SK-N-SH (cell line): Measurements from ENCODE around the gene GGA3. TPM values are rescaled to one million over a fixed set of nuclear protein-coding genes. Genes with fewer than 3 reads are reported as not detected.
A peak's percentile ranks its signal among the peaks of the same experiment; 100 is the strongest.

ENCODE experiments used
- CTCF ChIA-PET: fragments of 300-600, 350-600 bp; formaldehyde crosslinking; extraction: SDS; loops from one replicate; lab custom pipeline; 2021; lab: Yijun Ruan, JAX
- POLR2A ChIA-PET: fragments of 350-600 bp; sonication (Branson Sonifier 250); formaldehyde crosslinking; extraction: SDS; loops from one replicate; lab custom pipeline; 2020; ENCODE audit warnings: antibody characterized with exemption, inconsistent platforms; lab: Yijun Ruan, JAX
- DNase-seq: peaks from one replicate; pipeline ENCODE4 v3.0.0; 2012
- H2AFZ ChIP-seq: fragments of 200-600 bp; sonication (generic); 2 replicates; pipeline ENCODE4 v1.8.1; 2016; ENCODE audit warnings: antibody characterized with exemption, mild to moderate bottlenecking, low read depth
- H3F3A ChIP-seq: fragments of 200-600 bp; sonication (generic); replicated peaks from 2 replicates; pipeline ENCODE3; 2016; ENCODE audit warnings: antibody characterized with exemption, mild to moderate bottlenecking; ENCODE audit not compliant: insufficient read depth
- H3K27ac ChIP-seq, 2 experiments: fragments of 200-500 bp in 1 of 2; fragments of 200-600 bp in 1 of 2; sonication (Bioruptor generic) in 1 of 2; sonication (generic), shearing (Covaris generic) in 1 of 2; 2 replicates each; pipeline versions ENCODE4 v1.5.1 to v1.6.1; 2014 to 2016; ENCODE audit warnings: low read depth in 2 of 2, inconsistent platforms in 1 of 2, low read length in 1 of 2, mild to moderate bottlenecking in 1 of 2, mixed read lengths in 1 of 2
- H3K27me3 ChIP-seq: fragments of 200-600 bp; sonication (generic), shearing (Covaris generic); 2 replicates; pipeline ENCODE4 v1.6.1; 2016; ENCODE audit warnings: mixed run types; ENCODE audit not compliant: insufficient read depth
- H3K36me3 ChIP-seq, 2 experiments: fragments of 200-500 bp in 1 of 2; fragments of 200-600 bp in 1 of 2; sonication (Bioruptor generic) in 1 of 2; sonication (generic) in 1 of 2; replicated peaks in 1 of 2; 2 replicates each; pipeline versions ENCODE3 to v1.5.1; 2014 to 2016; ENCODE audit warnings: low read length in 1 of 2, mild to moderate bottlenecking in 1 of 2; ENCODE audit not compliant: insufficient read depth in 2 of 2, control insufficient read depth in 1 of 2
- H3K4me1 ChIP-seq, 2 experiments: fragments of 200-500 bp in 1 of 2; fragments of 200-600 bp in 1 of 2; sonication (Bioruptor generic) in 1 of 2; sonication (generic), shearing (Covaris generic) in 1 of 2; 2 replicates each; pipeline versions ENCODE4 v1.5.1 to v1.6.1; 2014 to 2016; ENCODE audit warnings: low read depth in 1 of 2, low read length in 1 of 2, mixed run types in 1 of 2; ENCODE audit not compliant: insufficient read depth in 2 of 2, control insufficient read depth in 1 of 2
- H3K4me2 ChIP-seq: fragments of 200-600 bp; sonication (generic), shearing (Covaris generic); 2 replicates; pipeline ENCODE4 v1.6.1; 2017; ENCODE audit warnings: mixed run types
- H3K4me3 ChIP-seq, 2 experiments: fragments of 200-500 bp in 1 of 2; fragments of 200-600 bp in 1 of 2; sonication (Bioruptor generic) in 1 of 2; sonication (generic), shearing (Covaris generic) in 1 of 2; 2 replicates each; pipeline versions ENCODE4 v1.5.1 to v1.8.1; 2014 to 2016; ENCODE audit warnings: low read depth in 2 of 2, inconsistent platforms in 1 of 2, low read length in 1 of 2, mild to moderate bottlenecking in 1 of 2, mixed read lengths in 1 of 2, moderate library complexity in 1 of 2
- H3K79me2 ChIP-seq: fragments of 200-600 bp; sonication (generic); 2 replicates; pipeline ENCODE4 v1.8.1; 2017; ENCODE audit warnings: mild to moderate bottlenecking; ENCODE audit not compliant: insufficient read depth
- H3K9ac ChIP-seq: fragments of 200-600 bp; sonication (generic); 2 replicates; pipeline ENCODE4 v1.6.1; 2017; ENCODE audit warnings: mixed run types
- H3K9me2 ChIP-seq: fragments of 200-600 bp; sonication (generic); 2 replicates; pipeline ENCODE4 v1.6.1; 2017; ENCODE audit warnings: mixed run types
- H3K9me3 ChIP-seq: fragments of 200-600 bp; sonication (generic); 2 replicates; pipeline ENCODE4 v1.6.1; 2017; ENCODE audit warnings: mixed run types, mild to moderate bottlenecking, moderate library complexity
- H4K20me1 ChIP-seq: fragments of 200-600 bp; sonication (generic); 2 replicates; pipeline ENCODE4 v1.6.1; 2017; ENCODE audit warnings: mild to moderate bottlenecking, mixed run types; ENCODE audit not compliant: insufficient read depth
- ELF1 ChIP-seq: IDR thresholded peaks from 2 replicates; pipeline ENCODE4 v1.4.0; 2012
- EZH2phosphoT487 ChIP-seq: fragments of 200-600 bp; sonication (generic); IDR thresholded peaks from 2 replicates; pipeline ENCODE4 v1.6.1; 2017; ENCODE audit warnings: low read depth, mixed run types, mild to moderate bottlenecking, antibody characterized with exemption, moderate library complexity, borderline replicate concordance
- FOSL2 ChIP-seq: IDR thresholded peaks from 2 replicates; pipeline ENCODE4 v1.4.0; 2012; ENCODE audit warnings: low read depth, mild to moderate bottlenecking, moderate library complexity, borderline replicate concordance
- FOXJ3 ChIP-seq: sonication (generic); formaldehyde crosslinking; IDR thresholded peaks from 2 replicates; pipeline ENCODE4 v1.5.1; 2020; ENCODE audit warnings: mild to moderate bottlenecking, missing genetic modification reagents
- FOXM1 ChIP-seq: IDR thresholded peaks from 2 replicates; pipeline ENCODE4 v1.4.0; 2012; ENCODE audit warnings: low read depth, mild to moderate bottlenecking
- GABPA ChIP-seq: IDR thresholded peaks from 2 replicates; pipeline ENCODE4 v1.4.0; 2012; ENCODE audit warnings: low read depth, mild to moderate bottlenecking
- POLR2AphosphoS5 ChIP-seq: IDR thresholded peaks from 2 replicates; pipeline ENCODE4 v1.6.1; 2012; ENCODE audit warnings: low read depth, low read length
- RAD21 ChIP-seq: IDR thresholded peaks from 2 replicates; pipeline ENCODE4 v1.6.1; 2012; ENCODE audit warnings: mild to moderate bottlenecking, low read length
- RFX5 ChIP-seq: IDR thresholded peaks from 2 replicates; pipeline ENCODE4 v1.6.1; 2012; ENCODE audit warnings: mild to moderate bottlenecking, improper control_type of control experiment, low read length
- SMC3 ChIP-seq: IDR thresholded peaks from 2 replicates; pipeline ENCODE4 v1.6.1; 2012; ENCODE audit warnings: low read depth, low read length, improper control_type of control experiment
- TAF1 ChIP-seq: IDR thresholded peaks from 2 replicates; pipeline ENCODE4 v1.6.1; 2012; ENCODE audit warnings: low read depth, mild to moderate bottlenecking, low read length, moderate library complexity, borderline replicate concordance
- WGBS: methylation state at CpG from one replicate; pipeline ENCODE4 v1.1.6; 2017; ENCODE audit warnings: low lambda C conversion rate; 5-methylcytosine and 5-hydroxymethylcytosine counted together
- polyA plus RNA-seq, 3 experiments: library from polyadenylated mRNA; depleted of rRNA; stranded (reverse); fragments of >200 nt; gene quantifications; 2 replicates each; pipeline ENCODE4 v1.2.3, GENCODE V29; 2012
- TF ChIP-seq, protein P1 (sequence below): IDR thresholded peaks from 2 replicates; pipeline ENCODE4 v1.4.0; 2012; ENCODE audit warnings: low read depth, borderline replicate concordance
- TF ChIP-seq, protein P2 (sequence below): fragments of 200-600 bp; sonication (generic); IDR thresholded peaks from 2 replicates; pipeline ENCODE4 v1.6.1; 2017; ENCODE audit warnings: antibody characterized with exemption, mild to moderate bottlenecking, moderate library complexity
- TF ChIP-seq, protein P3 (sequence below): IDR thresholded peaks from 2 replicates; pipeline ENCODE4 v1.6.1; 2012; ENCODE audit warnings: mild to moderate bottlenecking, low read depth, low read length, moderate library complexity

The GGA3 gene
- polyA plus RNA-seq, 1 of the 3 experiments (the other 2 are of a cell fraction) = 42.5 TPM

DNA sequence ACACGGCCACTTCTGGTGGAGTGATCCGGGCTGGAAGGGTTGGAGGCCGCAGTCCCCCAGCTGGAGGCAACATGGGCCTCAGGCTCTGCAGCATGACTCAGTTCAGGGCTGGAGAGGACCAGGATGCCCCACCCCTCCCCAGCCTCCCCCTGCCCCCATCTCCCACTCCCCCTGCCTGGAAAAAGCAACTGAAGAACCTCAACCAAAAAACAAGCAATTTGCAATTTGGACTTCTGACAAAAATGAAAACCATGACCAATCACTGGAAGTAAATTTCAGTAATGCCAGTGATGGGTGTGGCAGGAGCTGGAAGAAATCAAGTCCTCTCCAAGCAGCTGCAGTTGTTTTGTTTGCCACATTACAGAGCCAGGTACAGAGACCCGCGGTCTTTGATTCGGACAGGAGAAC, 16.3 kb upstream of the GGA3 start:
- peaks cover 5 to 19% of the 10 kb centered on the region in 2 experiments; a peak in 3 of 4 replicates for H3K4me1 ChIP-seq
- no peaks in the 10 kb centered on the region for H3K27me3 ChIP-seq
- POLR2A ChIA-PET = no interaction called here
- H4K20me1 ChIP-seq = no peaks in the 10 kb centered on the region
- no peak overlapping the region for H3K4me3 ChIP-seq
- H3K9me2 ChIP-seq = no peaks in the 10 kb centered on the region
- CTCF ChIA-PET = interaction anchor here (0.7 to 2.4 kb wide), 8 partner anchors 14 to 172 kb away, joined by 3 to 8 read pairs (median 4); no protein-coding TSS in a partner anchor
- TF ChIP-seq, protein P1, sequence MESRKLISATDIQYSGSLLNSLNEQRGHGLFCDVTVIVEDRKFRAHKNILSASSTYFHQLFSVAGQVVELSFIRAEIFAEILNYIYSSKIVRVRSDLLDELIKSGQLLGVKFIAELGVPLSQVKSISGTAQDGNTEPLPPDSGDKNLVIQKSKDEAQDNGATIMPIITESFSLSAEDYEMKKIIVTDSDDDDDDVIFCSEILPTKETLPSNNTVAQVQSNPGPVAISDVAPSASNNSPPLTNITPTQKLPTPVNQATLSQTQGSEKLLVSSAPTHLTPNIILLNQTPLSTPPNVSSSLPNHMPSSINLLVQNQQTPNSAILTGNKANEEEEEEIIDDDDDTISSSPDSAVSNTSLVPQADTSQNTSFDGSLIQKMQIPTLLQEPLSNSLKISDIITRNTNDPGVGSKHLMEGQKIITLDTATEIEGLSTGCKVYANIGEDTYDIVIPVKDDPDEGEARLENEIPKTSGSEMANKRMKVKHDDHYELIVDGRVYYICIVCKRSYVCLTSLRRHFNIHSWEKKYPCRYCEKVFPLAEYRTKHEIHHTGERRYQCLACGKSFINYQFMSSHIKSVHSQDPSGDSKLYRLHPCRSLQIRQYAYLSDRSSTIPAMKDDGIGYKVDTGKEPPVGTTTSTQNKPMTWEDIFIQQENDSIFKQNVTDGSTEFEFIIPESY = no peak
- TF ChIP-seq RFX5 (no peak), SMC3 (no peak), FOXM1 (no peak), RAD21 (no peak), FOSL2 (no peak), GABPA (no peak), EZH2phosphoT487 (no peak), TAF1 (no peak), POLR2AphosphoS5 (no peak), ELF1 (no peak), FOXJ3 (CRISPR knock-in tag) (no peak)
- TF ChIP-seq, protein P2, sequence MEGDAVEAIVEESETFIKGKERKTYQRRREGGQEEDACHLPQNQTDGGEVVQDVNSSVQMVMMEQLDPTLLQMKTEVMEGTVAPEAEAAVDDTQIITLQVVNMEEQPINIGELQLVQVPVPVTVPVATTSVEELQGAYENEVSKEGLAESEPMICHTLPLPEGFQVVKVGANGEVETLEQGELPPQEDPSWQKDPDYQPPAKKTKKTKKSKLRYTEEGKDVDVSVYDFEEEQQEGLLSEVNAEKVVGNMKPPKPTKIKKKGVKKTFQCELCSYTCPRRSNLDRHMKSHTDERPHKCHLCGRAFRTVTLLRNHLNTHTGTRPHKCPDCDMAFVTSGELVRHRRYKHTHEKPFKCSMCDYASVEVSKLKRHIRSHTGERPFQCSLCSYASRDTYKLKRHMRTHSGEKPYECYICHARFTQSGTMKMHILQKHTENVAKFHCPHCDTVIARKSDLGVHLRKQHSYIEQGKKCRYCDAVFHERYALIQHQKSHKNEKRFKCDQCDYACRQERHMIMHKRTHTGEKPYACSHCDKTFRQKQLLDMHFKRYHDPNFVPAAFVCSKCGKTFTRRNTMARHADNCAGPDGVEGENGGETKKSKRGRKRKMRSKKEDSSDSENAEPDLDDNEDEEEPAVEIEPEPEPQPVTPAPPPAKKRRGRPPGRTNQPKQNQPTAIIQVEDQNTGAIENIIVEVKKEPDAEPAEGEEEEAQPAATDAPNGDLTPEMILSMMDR = no peak
- TF ChIP-seq, protein P3, sequence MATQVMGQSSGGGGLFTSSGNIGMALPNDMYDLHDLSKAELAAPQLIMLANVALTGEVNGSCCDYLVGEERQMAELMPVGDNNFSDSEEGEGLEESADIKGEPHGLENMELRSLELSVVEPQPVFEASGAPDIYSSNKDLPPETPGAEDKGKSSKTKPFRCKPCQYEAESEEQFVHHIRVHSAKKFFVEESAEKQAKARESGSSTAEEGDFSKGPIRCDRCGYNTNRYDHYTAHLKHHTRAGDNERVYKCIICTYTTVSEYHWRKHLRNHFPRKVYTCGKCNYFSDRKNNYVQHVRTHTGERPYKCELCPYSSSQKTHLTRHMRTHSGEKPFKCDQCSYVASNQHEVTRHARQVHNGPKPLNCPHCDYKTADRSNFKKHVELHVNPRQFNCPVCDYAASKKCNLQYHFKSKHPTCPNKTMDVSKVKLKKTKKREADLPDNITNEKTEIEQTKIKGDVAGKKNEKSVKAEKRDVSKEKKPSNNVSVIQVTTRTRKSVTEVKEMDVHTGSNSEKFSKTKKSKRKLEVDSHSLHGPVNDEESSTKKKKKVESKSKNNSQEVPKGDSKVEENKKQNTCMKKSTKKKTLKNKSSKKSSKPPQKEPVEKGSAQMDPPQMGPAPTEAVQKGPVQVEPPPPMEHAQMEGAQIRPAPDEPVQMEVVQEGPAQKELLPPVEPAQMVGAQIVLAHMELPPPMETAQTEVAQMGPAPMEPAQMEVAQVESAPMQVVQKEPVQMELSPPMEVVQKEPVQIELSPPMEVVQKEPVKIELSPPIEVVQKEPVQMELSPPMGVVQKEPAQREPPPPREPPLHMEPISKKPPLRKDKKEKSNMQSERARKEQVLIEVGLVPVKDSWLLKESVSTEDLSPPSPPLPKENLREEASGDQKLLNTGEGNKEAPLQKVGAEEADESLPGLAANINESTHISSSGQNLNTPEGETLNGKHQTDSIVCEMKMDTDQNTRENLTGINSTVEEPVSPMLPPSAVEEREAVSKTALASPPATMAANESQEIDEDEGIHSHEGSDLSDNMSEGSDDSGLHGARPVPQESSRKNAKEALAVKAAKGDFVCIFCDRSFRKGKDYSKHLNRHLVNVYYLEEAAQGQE = no peak
- no peaks in the 10 kb centered on the region for H3K9me3 ChIP-seq
- H3K9ac ChIP-seq = no peak overlapping the region
- WGBS = 86% methylated on average over 6 of the region's 6 CpGs
- no peak overlapping the region for H2AFZ ChIP-seq
- H3K4me2 ChIP-seq = no peak overlapping the region
- no peak for DNase-seq
- H3K27ac ChIP-seq = peak overlapping the region in 1 of 2 experiments; percentile 3; a peak in 1 of 4 replicates
- H3K79me2 ChIP-seq = no peaks in the 10 kb centered on the region
- no peaks in the 10 kb centered on the region for H3K36me3 ChIP-seq
- peaks cover under 1% of the 10 kb centered on the region for H3F3A ChIP-seq
